ENCODE data around the gene HIVEP3. TPM values are rescaled to one million over a fixed set of nuclear protein-coding genes. Genes with fewer than 3 reads are reported as not detected.
A peak's percentile ranks its signal among the peaks of the same experiment; 100 is the strongest.

The HIVEP3 gene
- polyA plus RNA-seq, 1 donor (not counting 4 experiments of a cell fraction or from before 2014, with no cell fraction given): 1.1 TPM

- no peak overlapping the region for H2AFZ ChIP-seq (ENCODE audit: control insufficient read depth, low read length)
- H3K9ac ChIP-seq (ENCODE audit: control insufficient read depth, extremely low read depth, insufficient read depth, low read length): no peak overlapping the region
- DNase-seq (ENCODE audit: low read depth, low spot score): no peak
- dilution Hi-C loops (cut with MboI; ENCODE audit: extremely low pct_ligation_motif_present, low sequenced_read_pairs): no loop called here
- no peak overlapping the region for H3K4me3 ChIP-seq (ENCODE audit: control insufficient read depth in 2 of 3, extremely low read depth in 1 of 3, insufficient read depth in 2 of 3, low read depth in 1 of 3, low read length in 3 of 3)
- H3K4me2 ChIP-seq (ENCODE audit: control insufficient read depth, extremely low read depth, insufficient read depth, low read depth, low read length): no peak overlapping the region
- FAIRE-seq: no peak
- no peaks in the 10 kb centered on the region for H3K36me3 ChIP-seq (ENCODE audit: control insufficient read depth in 2 of 2, extremely low read depth in 1 of 2, insufficient read depth in 2 of 2, low read length in 2 of 2)
- no peak for TF ChIP-seq EZH2 (IDR thresholded peaks at IDR 0.05; ENCODE audit: low read length)
- TF ChIP-seq, protein P1, sequence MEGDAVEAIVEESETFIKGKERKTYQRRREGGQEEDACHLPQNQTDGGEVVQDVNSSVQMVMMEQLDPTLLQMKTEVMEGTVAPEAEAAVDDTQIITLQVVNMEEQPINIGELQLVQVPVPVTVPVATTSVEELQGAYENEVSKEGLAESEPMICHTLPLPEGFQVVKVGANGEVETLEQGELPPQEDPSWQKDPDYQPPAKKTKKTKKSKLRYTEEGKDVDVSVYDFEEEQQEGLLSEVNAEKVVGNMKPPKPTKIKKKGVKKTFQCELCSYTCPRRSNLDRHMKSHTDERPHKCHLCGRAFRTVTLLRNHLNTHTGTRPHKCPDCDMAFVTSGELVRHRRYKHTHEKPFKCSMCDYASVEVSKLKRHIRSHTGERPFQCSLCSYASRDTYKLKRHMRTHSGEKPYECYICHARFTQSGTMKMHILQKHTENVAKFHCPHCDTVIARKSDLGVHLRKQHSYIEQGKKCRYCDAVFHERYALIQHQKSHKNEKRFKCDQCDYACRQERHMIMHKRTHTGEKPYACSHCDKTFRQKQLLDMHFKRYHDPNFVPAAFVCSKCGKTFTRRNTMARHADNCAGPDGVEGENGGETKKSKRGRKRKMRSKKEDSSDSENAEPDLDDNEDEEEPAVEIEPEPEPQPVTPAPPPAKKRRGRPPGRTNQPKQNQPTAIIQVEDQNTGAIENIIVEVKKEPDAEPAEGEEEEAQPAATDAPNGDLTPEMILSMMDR (optimal IDR thresholded peaks at IDR 0.05 in 1 of 3, IDR thresholded peaks at IDR 0.05 in 1 of 3, conservative IDR thresholded peaks at IDR 0.05 in 1 of 3; ENCODE audit: extremely low read depth in 1 of 3, insufficient read depth in 2 of 3, low read length in 3 of 3): no peak
- H3K27ac ChIP-seq (ENCODE audit: control insufficient read depth, insufficient read depth, low read length): no peak overlapping the region
- no peaks in the 10 kb centered on the region for H3K27me3 ChIP-seq (ENCODE audit: control insufficient read depth, extremely low read depth, insufficient read depth, low read length)
- H3K4me1 ChIP-seq (ENCODE audit: control insufficient read depth, extremely low read depth, insufficient read depth, low read length): peaks cover 13% of the 10 kb centered on the region
- no peaks in the 10 kb centered on the region for H4K20me1 ChIP-seq (ENCODE audit: control insufficient read depth, extremely low read depth, insufficient read depth, low read length)
- no peaks in the 10 kb centered on the region for H3K9me3 ChIP-seq (ENCODE audit: control insufficient read depth, low read depth, low read length)
- H3K79me2 ChIP-seq (ENCODE audit: control insufficient read depth, insufficient read depth, low read length): no peaks in the 10 kb centered on the region
- no peaks in the 10 kb centered on the region for H3K9me1 ChIP-seq (ENCODE audit: control insufficient read depth, extremely low read depth, insufficient read depth, low read length)
Measured at GRCh38 chr1:41507110-41507720, 411.5 kb downstream of the HIVEP3 start.

DNA sequence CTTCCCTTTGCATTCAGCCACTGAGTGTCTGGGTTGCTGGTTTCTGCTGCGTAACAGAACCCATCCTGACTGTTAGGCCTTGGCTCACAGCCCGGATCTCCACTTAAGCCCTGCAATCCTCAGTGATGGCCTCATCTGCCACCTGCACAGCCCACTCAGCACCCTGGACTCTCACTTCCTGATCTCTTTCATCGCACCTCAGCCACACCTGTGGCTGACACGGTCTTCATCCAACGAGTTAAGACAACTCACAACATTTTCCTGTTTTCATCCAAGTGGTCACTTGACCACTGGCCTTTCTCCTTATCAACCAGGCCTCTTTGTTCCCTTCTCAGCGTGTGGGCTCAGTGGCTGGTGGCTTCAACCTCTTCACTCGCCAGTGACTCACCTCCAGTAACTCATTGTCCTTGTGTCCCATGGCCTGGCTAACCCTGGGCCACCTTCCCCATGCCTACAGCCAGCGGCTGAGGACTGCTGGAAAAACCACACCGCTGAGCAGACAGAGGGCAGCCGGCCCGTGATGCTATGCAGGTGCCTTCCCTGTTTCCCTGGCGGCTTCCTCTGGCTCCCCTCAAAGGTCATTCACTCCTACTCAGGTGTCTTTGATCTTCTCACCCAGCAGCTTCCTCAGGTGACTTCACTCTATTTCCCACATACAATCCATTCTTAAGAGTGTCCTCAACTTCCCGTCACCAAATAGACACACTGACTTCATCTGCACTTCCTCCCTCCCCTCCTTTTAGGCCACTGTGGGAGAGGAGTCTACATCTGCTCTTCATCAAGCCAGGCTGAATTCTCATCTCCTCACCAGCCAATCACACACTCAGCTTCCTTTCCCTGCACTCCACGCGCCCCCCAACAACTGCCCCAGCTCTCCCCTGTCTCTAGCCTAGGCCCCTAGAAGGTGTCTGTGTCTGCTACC is 414.3 kb downstream of the HIVEP3 start:
- H2AFZ ChIP-seq (ENCODE audit: control insufficient read depth, low read length): no peak overlapping the region
- DNase-seq (ENCODE audit: low read depth, low spot score): no peak
- dilution Hi-C loops (cut with MboI; ENCODE audit: extremely low pct_ligation_motif_present, low sequenced_read_pairs): no loop called here

More for the DNA sequence above, 414.3 kb downstream of the HIVEP3 start:
- Histone ChIP-seq H3K4me3 (ENCODE audit: control insufficient read depth in 2 of 3, extremely low read depth in 1 of 3, insufficient read depth in 2 of 3, low read depth in 1 of 3, low read length in 3 of 3) (no peak overlapping the region), H3K4me2 (ENCODE audit: control insufficient read depth, extremely low read depth, insufficient read depth, low read depth, low read length) (no peak overlapping the region), H3K9me1 (ENCODE audit: control insufficient read depth, extremely low read depth, insufficient read depth, low read length) (peaks cover 3% of the 10 kb centered on the region), H3K9me3 (ENCODE audit: control insufficient read depth, low read depth, low read length) (no peaks in the 10 kb centered on the region), H3K4me1 (ENCODE audit: control insufficient read depth, extremely low read depth, insufficient read depth, low read length) (peaks cover 41% of the 10 kb centered on the region), H3K27ac (ENCODE audit: control insufficient read depth, insufficient read depth, low read length) (peak overlapping the region; percentile 49), H3K79me2 (ENCODE audit: control insufficient read depth, insufficient read depth, low read length) (no peaks in the 10 kb centered on the region), H3K36me3 (ENCODE audit: control insufficient read depth in 2 of 2, extremely low read depth in 1 of 2, insufficient read depth in 2 of 2, low read length in 2 of 2) (no peaks in the 10 kb centered on the region), H3K27me3 (ENCODE audit: control insufficient read depth, extremely low read depth, insufficient read depth, low read length) (no peaks in the 10 kb centered on the region), H4K20me1 (ENCODE audit: control insufficient read depth, extremely low read depth, insufficient read depth, low read length) (no peaks in the 10 kb centered on the region), H3K9ac (ENCODE audit: control insufficient read depth, extremely low read depth, insufficient read depth, low read length) (no peak overlapping the region)
- peak; percentile 99 for FAIRE-seq
- TF ChIP-seq EZH2 (IDR thresholded peaks at IDR 0.05; ENCODE audit: low read length): no peak
- TF ChIP-seq, protein P1 (optimal IDR thresholded peaks at IDR 0.05 in 1 of 3, IDR thresholded peaks at IDR 0.05 in 1 of 3, conservative IDR thresholded peaks at IDR 0.05 in 1 of 3; ENCODE audit: extremely low read depth in 1 of 3, insufficient read depth in 2 of 3, low read length in 3 of 3): no peak

Measured in keratinocyte (primary cell).